Stimulated activated CD4-positive, alpha-beta T cell treated with anti-CD3 and anti-CD28 coated beads, Interleukin-4, amount 100 ng/mL, for 48 hours (primary cell): Measurements from ENCODE around the gene LYPD6B.
A peak's percentile ranks its signal among the peaks of the same experiment; 100 is the strongest.

Experiments used
- DNase-seq, 2 donors: peaks; one replicate each; pipeline ENCODE4 v3.0.0-alpha.2; 2020; ENCODE audit warnings: low read depth in 2 of 2

Gene LYPD6B

GRCh38 chr2:149122516-149122915, 84.0 kb downstream of the LYPD6B start:
- DNase-seq: no peak

- no peak for DNase-seq
Measured at GRCh38 chr2:149125031-149125725, 86.7 kb downstream of the LYPD6B start.

- DNase-seq: no peak
Measured at GRCh38 chr2:149129433-149129832, 90.9 kb downstream of the LYPD6B start.

GRCh38 chr2:149132339-149132738, 93.8 kb downstream of the LYPD6B start:
- DNase-seq: no peak

- DNase-seq: no peak
Measured at GRCh38 chr2:149132901-149133300, 94.4 kb downstream of the LYPD6B start.

GRCh38 chr2:149134335-149134923, 95.9 kb downstream of the LYPD6B start:
- no peak for DNase-seq

- DNase-seq: no peak
Measured at GRCh38 chr2:149136111-149136510, 97.6 kb downstream of the LYPD6B start.

- no peak for DNase-seq
Measured at GRCh38 chr2:149141046-149141445, 102.5 kb downstream of the LYPD6B start.

- no peak for DNase-seq
Measured at GRCh38 chr2:149143734-149144133, 105.2 kb downstream of the LYPD6B start.

- DNase-seq: no peak
Measured at GRCh38 chr2:149145314-149146295, 107.1 kb downstream of the LYPD6B start.

- no peak for DNase-seq
Measured at GRCh38 chr2:149146876-149147275, 108.4 kb downstream of the LYPD6B start.

- DNase-seq: no peak
Measured at GRCh38 chr2:149148194-149149006, 109.9 kb downstream of the LYPD6B start.

GRCh38 chr2:149149007-149149297, 110.5 kb downstream of the LYPD6B start:
- DNase-seq: no peak

GRCh38 chr2:149152469-149152953, 114.0 kb downstream of the LYPD6B start:
- no peak for DNase-seq

- no peak for DNase-seq
Measured at GRCh38 chr2:149155196-149155969, 116.9 kb downstream of the LYPD6B start.

GRCh38 chr2:149155988-149156387, 117.5 kb downstream of the LYPD6B start:
- DNase-seq: no peak

- no peak for DNase-seq
Measured at GRCh38 chr2:149156971-149157740, 118.7 kb downstream of the LYPD6B start.

GRCh38 chr2:149158957-149159356, 120.5 kb downstream of the LYPD6B start:
- DNase-seq: no peak

- DNase-seq: no peak
Measured at GRCh38 chr2:149160195-149160594, 121.7 kb downstream of the LYPD6B start.

GRCh38 chr2:149160701-149161217, 122.3 kb downstream of the LYPD6B start:
- DNase-seq: peak; percentile 2 to 11
